GM19193 (cell line): ENCODE measurements around the gene CABLES2.

Experiments
- POLR2A ChIP-seq: IDR thresholded peaks from 4 replicates; pipeline ENCODE4 v1.6.1; 2011; ENCODE audit not compliant: insufficient read depth, insufficient read length; ENCODE audit errors: extremely low read depth

Gene CABLES2

GRCh38 chr20:62407221-62407992 lies at the start of gene CABLES2:
CABLES2 (minus strand) TSS chr20:62407285; CDS start chr20:62407276, 9 bp downstream.
- TF ChIP-seq POLR2A, result peak; percentile 47

- TF ChIP-seq POLR2A, result no peak
Observed at GRCh38 chr20:62455929-62456328, 48.8 kb upstream of the CABLES2 start.

GRCh38 chr20:62454904-62455636 lies 48.0 kb upstream of the CABLES2 start:
- no peak for TF ChIP-seq POLR2A

GRCh38 chr20:62453186-62453808 lies 46.2 kb upstream of the CABLES2 start:
- no peak for TF ChIP-seq POLR2A

GRCh38 chr20:62452475-62453095 lies 45.5 kb upstream of the CABLES2 start:
- no peak for TF ChIP-seq POLR2A

- TF ChIP-seq POLR2A, result no peak
Observed at GRCh38 chr20:62451970-62452369, 44.9 kb upstream of the CABLES2 start.

- TF ChIP-seq POLR2A, result no peak
Observed at GRCh38 chr20:62451156-62451767, 44.2 kb upstream of the CABLES2 start.

GRCh38 chr20:62449951-62450691 lies 43.0 kb upstream of the CABLES2 start:
- no peak for TF ChIP-seq POLR2A

- no peak for TF ChIP-seq POLR2A
Observed at GRCh38 chr20:62448788-62449187, 41.7 kb upstream of the CABLES2 start.

- TF ChIP-seq POLR2A, result no peak
Observed at GRCh38 chr20:62448038-62448437, 41.0 kb upstream of the CABLES2 start.

GRCh38 chr20:62446888-62447869 lies 40.1 kb upstream of the CABLES2 start:
- TF ChIP-seq POLR2A, result no peak

GRCh38 chr20:62446481-62446880 lies 39.4 kb upstream of the CABLES2 start:
- TF ChIP-seq POLR2A, result no peak

- no peak for TF ChIP-seq POLR2A
Observed at GRCh38 chr20:62445553-62446340, 38.7 kb upstream of the CABLES2 start.

- no peak for TF ChIP-seq POLR2A
Observed at GRCh38 chr20:62444286-62444685, 37.2 kb upstream of the CABLES2 start.
